ENCODE results near the gene EFCAB8.

DNA sequence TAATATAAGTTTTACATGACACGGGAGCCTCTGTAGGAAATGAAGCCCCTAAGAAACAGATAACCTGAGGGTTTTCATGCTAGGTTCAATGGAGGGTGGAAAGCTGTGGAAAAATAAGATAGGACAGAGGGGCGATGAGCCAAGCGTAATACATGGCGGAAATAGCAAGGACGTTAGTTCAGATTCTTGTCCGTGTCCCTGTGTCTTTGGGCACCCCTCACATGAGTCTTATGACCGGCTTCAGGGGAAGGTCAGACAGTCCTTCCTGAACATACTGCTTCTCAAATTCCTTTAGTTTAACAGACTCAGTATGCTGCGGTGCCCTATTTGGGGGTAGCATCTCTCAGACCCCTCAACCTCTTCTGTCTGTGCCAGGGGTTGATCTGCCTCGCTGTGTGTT, 20.8 kb downstream of the EFCAB8 start:
- TF ChIP-seq, protein P1, sequence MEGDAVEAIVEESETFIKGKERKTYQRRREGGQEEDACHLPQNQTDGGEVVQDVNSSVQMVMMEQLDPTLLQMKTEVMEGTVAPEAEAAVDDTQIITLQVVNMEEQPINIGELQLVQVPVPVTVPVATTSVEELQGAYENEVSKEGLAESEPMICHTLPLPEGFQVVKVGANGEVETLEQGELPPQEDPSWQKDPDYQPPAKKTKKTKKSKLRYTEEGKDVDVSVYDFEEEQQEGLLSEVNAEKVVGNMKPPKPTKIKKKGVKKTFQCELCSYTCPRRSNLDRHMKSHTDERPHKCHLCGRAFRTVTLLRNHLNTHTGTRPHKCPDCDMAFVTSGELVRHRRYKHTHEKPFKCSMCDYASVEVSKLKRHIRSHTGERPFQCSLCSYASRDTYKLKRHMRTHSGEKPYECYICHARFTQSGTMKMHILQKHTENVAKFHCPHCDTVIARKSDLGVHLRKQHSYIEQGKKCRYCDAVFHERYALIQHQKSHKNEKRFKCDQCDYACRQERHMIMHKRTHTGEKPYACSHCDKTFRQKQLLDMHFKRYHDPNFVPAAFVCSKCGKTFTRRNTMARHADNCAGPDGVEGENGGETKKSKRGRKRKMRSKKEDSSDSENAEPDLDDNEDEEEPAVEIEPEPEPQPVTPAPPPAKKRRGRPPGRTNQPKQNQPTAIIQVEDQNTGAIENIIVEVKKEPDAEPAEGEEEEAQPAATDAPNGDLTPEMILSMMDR (IDR thresholded peaks at IDR 0.05) = no peak
- TF ChIP-seq EP300 (IDR thresholded peaks at IDR 0.05) = no peak

Data from ovary (tissue), 3 donors.